GM12875 (cell line): ENCODE results near the gene GKAP1.
"Not testable (repeated sequence)": the region's sequence is repeated elsewhere in the genome, so short reads cannot be mapped to it uniquely, and the experiment has no call there.

ENCODE experiments used
- H3K4me3 ChIP-seq: one replicate; pipeline ENCODE4 v1.5.1; 2011; ENCODE audit warnings: low read depth, low read length, control low read depth
- TF ChIP-seq, protein P1 (sequence below): IDR thresholded peaks from 2 replicates; pipeline ENCODE4 v1.5.1; 2011; ENCODE audit warnings: low read depth, mild to moderate bottlenecking, control low read depth, inconsistent platforms, low read length, moderate library complexity, borderline replicate concordance; ENCODE audit not compliant: insufficient read depth

GKAP1 gene

DNA sequence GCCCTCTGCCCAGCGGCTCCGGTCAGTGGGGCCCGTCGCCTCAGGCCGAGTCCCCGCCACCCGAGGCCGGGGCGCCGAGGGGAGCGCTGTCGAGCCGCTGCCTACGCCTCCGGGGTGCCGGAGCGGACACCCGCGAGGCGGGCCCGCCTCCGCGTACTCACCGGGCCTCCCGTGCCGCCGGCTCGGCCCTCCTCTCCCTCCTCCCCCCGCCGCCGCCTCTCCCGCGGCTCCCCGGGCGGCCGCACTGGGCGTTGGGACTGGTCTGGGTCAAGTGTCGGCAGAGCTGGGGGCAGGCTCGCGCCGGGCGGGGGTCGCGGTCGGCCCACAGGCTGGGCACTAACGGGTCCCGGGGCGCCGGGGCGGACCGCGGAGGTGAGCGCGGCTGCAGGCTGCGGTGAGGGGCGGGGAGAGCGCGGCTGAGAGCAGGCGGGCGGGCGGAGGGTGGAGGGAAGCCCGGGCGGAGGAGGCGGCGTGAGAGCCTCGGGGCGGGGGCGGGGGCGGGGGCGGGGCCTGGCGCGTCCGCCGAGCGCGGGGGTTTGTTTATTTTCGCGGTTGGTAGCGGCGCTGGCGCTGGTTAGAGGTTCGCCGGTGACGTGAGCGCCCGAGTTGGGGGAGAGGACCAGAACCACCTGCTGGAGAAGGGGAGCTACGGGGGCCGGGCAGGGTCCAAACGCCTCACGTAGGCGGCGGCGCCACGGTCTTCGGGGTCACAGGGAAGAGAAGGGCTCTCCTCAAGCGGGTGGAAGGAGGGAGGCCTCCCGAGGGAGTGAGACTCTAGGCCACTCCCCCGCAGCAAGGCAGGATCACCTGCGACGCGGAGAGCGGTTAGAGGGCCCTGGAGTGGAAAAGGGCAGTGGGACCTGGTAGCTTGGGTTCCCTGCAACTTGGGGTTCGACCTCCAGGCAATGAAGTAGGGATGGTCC is at the start of gene GKAP1:
TSS of gene GKAP1 (minus strand) at position 414 of the 923 bp plus-strand sequence. CDS start 11,252 bp downstream, outside the sequence.
- TF ChIP-seq, protein P1, sequence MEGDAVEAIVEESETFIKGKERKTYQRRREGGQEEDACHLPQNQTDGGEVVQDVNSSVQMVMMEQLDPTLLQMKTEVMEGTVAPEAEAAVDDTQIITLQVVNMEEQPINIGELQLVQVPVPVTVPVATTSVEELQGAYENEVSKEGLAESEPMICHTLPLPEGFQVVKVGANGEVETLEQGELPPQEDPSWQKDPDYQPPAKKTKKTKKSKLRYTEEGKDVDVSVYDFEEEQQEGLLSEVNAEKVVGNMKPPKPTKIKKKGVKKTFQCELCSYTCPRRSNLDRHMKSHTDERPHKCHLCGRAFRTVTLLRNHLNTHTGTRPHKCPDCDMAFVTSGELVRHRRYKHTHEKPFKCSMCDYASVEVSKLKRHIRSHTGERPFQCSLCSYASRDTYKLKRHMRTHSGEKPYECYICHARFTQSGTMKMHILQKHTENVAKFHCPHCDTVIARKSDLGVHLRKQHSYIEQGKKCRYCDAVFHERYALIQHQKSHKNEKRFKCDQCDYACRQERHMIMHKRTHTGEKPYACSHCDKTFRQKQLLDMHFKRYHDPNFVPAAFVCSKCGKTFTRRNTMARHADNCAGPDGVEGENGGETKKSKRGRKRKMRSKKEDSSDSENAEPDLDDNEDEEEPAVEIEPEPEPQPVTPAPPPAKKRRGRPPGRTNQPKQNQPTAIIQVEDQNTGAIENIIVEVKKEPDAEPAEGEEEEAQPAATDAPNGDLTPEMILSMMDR: peak; percentile 46; the same call in 1 of the 2 replicates
- H3K4me3 ChIP-seq: peak within 1 kb of the TSS; percentile 71

DNA sequence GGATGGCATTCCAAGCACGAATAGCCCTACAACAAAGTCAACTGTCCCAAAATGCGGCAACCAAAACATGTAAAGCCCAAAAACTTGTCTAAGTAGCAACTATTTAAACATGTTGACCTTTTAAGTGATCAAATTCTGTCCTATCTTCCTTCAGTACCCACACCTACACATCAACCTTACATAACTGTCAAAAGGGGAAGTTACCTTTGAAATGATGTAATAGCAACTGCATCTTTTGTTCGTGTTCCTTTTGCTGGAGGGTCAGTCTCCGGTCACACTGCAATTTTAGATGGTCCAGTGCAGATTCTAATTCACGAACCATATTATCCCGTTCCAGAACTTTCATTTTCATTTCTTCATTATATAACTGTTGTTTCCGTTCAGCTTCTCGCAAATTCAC is 32.3 kb upstream of the GKAP1 start:
- not testable (repeated sequence) for H3K4me3 ChIP-seq

DNA sequence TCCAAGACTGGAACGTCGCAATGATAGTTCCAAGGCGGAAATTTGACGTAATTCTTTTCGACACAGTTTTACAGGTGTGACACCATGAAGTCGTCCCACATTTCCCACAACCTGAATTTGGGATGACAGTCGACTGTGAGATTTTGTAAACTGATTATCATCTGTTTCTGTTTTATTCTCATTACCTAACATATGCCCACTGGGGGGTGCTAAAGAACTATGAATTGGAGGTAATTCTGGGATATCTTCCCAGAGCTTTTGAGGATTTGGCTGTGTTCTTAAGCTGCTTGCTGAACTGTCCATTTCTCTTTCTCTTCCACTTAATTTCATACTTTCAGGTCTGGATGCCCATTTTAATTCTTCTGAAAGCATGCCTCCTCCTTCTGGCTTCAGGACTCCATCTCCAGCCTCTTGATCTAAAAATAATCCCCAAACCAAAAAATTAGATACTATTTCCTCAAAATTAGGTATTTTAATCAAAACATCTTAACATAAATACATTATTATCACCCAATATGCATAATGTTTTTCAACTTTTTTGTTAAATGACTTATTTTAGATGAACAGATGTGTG is 19.6 kb upstream of the GKAP1 start:
- H3K4me3 ChIP-seq: not testable (repeated sequence)

DNA sequence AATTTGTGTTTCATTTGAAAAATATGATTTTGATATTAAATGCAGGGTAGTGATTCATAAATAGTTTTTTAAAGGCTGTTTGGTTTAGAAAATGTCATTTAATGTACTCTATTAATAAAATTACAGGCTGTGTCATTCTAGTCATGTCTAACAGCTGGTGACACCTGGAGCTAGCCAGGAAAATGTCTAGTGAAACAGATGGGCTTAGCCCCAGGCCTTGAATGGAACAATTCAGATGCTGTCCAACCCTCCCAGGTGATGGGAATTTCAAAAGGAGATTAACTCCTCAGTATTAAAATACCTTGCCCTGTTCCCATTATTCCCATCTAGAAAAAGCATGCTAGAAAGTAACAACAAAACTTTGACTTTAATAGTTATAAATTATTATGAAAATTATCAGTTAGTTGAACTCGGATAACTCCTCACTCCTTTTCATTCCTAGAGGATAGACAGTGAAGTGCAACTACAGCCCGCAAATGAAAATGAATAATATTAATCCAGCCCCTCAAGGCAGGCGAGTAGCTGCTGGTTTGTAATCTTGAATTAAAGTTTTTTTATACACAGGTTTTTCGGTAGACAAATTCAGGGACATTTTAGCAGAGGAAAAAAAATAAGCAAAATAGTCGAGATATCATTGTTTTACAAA is 13.0 kb upstream of the GKAP1 start:
- H3K4me3 ChIP-seq: not testable (repeated sequence)

DNA sequence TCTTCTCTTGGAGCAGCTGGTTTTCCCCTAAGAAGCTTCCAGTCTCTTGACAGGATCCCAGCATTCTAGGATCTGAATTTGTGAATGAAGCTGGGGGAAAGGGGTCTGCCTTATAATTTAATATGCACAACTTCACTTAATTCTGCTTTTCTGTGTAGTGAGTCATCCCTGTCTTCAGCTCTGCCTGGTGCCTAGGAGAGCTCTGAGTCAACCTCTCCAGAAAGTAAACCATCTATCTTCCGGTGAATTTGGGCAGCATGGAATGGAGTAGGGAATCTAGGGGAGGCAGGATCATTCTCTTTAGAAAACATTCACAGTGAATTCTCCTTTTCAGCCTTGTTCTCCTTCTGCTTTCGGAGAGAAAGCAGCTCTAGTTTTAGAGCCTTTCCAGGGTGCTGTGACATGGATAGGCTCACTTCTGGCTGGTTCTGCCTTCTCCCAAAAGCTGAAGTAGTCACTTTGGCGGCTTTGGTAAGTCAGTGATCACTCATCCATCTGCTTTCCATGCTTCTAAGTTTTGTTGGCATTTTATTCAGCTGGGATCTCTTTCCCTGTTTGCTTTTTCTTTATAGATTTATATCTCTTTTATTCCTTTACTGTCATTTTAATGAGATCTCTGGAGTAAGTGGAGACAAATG is 7.5 kb upstream of the GKAP1 start:
- not testable (repeated sequence) for H3K4me3 ChIP-seq

DNA sequence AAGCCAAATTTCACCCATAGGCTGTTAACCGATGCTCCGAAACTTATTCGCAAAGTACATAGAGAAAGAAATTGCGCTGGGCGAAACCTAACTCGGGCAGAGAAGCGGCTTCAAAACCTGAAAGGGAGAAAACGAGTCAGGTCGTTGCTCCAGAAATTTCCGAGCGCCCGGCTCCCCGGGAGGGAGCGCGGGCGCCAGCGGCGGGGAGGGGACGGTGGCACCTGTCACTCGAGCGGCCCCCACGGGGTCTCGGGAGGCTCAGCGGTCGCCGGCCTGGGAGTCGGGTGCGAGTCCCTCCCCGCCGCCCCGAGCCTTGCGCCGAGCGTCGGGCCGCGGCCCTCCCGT is 586 bp downstream of the GKAP1 start:
- peak overlapping the region; percentile 71 for H3K4me3 ChIP-seq

DNA sequence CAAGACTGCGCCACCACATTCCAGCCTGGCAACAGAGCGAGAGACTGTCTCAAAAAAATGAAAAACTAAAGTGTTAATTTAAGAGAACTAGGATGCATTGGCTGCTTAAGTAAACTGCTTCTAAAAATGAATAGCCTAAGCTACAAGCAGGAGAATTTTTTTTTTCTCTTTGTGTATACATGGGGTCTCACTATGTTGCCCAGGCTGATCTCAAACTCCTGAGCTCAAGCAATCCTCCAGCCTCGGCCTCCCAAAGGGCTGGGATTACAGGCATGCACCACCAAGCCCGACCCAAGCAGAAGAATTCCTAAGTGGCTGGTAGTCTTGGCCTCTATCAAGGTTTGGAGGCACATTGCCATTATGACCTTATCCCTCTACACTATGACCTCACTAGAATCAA is 2.4 kb downstream of the GKAP1 start:
- not testable (repeated sequence) for H3K4me3 ChIP-seq

DNA sequence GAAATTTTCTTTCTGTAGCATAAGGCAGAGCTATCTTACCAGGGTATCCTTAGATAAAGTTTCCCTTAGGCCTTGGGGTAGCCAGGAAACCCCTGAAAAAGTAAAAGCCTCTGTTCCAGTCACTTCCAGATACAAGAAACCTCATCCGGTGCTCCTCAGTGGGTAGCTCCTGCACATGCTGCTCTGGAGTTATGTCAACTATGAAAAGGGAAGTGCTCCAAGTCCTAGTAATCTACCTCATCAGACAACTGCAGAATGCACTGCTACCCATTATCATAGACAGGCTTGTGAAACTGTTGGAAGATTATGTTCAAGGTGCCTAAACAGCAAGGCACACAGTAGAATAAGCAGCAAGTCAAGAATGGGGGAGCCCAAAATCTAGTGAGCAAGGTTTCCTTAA is 8.4 kb downstream of the GKAP1 start:
- not testable (repeated sequence) for H3K4me3 ChIP-seq

DNA sequence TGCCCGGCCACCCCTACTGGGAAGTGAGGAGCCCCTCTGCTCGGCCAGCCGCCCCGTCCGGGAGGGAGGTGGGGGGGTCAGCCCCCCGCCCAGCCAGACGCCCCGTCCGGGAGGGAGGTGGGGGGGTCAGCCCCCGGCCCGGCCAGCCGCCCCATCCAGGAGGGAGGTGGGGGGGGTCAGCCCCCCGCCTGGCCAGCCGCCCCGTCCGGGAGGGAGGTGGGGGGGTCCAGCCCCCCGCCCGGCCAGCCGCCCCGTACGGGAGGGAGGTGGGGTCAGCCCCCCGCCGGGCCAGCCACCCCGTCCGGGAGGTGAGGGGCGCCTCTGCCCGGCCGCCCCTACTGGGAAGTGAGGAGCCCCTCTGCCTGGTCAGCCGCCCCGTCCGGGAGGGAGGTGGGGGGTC is 13.1 kb downstream of the GKAP1 start:
- not testable (repeated sequence) for H3K4me3 ChIP-seq

DNA sequence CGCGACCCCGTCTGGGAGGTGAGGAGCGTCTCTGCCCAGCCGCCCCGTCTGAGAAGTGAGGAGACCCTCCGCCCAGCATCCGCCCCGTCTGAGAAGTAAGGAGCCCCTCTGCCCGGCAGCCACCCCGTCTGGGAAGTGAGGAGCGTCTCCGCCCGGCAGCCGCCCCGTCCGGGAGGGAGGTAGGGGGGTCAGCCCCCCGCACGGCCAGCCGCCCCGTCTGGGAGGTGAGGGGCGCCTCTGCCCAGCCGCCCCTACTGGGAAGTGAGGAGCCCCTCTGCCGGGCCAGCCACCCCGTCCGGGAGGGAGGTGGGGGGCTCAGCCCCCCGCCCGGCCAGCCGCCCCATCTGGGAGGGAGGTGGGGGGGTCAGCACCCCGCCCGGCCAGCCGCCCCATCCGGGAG is 13.6 kb downstream of the GKAP1 start:
- H3K4me3 ChIP-seq: not testable (repeated sequence)

DNA sequence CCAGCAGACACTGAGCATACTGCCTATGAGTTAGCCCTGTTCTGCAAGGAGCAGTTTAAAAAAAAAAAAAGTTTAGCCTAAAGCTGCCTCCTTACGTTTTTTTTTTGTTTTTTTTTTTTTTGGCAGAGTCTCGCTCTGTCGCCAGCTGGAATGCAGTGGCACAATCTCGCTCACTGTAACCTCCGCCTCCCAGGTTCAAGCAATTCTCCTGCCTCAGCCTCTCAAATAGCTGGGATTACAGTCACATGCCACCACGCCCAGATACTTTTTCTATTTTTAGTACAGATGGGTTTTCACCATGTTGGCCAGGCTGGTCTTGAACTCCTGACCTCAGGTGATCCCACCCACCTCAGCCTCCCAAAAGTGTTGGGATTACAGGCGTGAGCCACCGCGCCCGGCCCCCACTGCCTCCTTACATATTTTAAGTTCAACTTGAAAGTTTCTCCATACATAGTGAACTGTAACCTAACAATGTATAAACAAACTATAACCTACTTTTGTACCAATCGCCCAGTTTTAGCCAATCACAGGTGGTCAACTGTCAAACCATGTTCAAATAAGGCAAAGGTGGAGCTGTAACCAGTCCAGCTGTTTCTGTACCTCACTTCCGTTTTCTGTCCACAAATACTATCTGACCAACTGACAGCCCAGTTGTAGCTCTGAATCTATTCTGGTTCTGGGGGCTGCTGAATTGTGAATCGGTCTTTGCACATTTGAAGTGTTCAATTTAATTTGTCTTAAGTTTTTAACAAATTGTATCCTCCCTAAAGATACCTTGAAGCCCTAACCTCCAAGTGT is 17.1 kb downstream of the GKAP1 start:
- no peak overlapping the region for H3K4me3 ChIP-seq
- TF ChIP-seq, protein P1: no peak

DNA sequence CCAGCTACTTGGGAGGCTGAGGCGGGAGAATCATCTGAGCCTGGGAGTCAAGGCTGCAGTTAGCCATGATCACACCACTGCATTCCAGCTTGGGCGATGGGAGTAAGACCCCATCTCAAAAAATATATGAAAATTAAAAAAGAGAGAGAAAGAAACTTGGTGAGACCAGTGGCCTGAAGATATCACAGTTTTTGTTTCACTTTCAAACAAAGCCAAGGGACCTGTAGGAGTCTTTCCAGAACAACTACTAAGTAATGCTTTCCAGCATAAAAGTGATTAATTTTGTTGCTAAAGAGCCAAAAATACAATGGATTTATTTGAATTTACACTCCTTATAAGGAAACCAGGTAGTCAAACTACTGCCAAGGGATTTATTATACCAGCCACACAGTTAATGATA is 23.5 kb downstream of the GKAP1 start:
- no peak overlapping the region for H3K4me3 ChIP-seq
- TF ChIP-seq, protein P1: no peak
